GM19239 (cell line): ENCODE measurements around the gene STRIP1.

Source experiments
- DNase-seq: peaks from one replicate; pipeline ENCODE4 v3.0.0; 2011; ENCODE audit warnings: low spot score; ENCODE audit not compliant: insufficient read length
- FAIRE-seq: peaks from 2 replicates; lab custom pipeline; 2011; peaks lifted over from hg19 to GRCh38; lab: Jason Lieb, UNC

STRIP1 gene, protein sequence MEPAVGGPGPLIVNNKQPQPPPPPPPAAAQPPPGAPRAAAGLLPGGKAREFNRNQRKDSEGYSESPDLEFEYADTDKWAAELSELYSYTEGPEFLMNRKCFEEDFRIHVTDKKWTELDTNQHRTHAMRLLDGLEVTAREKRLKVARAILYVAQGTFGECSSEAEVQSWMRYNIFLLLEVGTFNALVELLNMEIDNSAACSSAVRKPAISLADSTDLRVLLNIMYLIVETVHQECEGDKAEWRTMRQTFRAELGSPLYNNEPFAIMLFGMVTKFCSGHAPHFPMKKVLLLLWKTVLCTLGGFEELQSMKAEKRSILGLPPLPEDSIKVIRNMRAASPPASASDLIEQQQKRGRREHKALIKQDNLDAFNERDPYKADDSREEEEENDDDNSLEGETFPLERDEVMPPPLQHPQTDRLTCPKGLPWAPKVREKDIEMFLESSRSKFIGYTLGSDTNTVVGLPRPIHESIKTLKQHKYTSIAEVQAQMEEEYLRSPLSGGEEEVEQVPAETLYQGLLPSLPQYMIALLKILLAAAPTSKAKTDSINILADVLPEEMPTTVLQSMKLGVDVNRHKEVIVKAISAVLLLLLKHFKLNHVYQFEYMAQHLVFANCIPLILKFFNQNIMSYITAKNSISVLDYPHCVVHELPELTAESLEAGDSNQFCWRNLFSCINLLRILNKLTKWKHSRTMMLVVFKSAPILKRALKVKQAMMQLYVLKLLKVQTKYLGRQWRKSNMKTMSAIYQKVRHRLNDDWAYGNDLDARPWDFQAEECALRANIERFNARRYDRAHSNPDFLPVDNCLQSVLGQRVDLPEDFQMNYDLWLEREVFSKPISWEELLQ

DNA sequence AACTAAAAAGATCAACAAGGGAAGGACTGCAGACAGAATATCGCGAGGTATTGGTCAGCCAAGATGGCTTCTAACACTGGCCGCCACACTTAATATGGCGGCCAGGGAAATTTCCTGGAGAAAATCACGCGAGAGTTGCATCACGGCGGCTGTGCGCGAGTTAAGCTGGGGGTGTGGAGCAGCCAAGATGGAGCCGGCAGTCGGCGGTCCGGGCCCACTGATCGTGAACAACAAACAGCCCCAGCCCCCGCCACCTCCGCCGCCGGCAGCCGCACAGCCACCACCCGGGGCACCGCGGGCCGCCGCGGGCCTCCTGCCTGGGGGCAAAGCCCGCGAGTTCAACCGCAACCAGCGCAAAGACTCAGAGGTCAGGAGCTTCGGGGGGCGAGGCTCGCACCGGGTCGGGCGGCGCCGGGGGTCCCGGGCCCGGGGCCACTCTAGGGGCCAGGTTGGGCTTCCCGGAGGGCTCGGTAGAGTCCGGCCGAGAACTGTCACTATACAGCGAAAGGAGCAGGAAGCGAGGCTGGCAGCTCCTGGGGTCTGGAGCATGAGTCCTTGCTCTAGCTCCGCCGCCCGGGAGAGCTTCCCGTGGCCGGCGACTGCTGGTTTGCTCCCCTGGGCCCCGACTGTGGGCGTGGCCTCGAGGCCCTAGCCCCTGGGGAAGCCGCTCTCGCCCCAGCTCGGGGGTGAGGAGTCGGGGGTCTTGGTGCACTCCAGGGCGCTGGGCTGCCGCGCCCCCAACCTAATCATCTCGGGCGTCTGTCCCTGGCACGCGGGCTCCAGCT lies at the start of gene STRIP1:
STRIP1 (plus strand) TSS at position 174 of the 785 bp plus-strand sequence; CDS start at position 188, 14 bp downstream.
- DNase-seq (peak; percentile 81), FAIRE-seq (peak; percentile 90)

GRCh38 chr1:109985247-109986053 lies 49.0 kb upstream of the STRIP1 start:
- FAIRE-seq = peak; percentile 72
- no peak for DNase-seq

- no peak for FAIRE-seq
- DNase-seq = no peak
These were observed 48.4 kb upstream of the STRIP1 start for GRCh38 chr1:109986054-109986444.

DNA sequence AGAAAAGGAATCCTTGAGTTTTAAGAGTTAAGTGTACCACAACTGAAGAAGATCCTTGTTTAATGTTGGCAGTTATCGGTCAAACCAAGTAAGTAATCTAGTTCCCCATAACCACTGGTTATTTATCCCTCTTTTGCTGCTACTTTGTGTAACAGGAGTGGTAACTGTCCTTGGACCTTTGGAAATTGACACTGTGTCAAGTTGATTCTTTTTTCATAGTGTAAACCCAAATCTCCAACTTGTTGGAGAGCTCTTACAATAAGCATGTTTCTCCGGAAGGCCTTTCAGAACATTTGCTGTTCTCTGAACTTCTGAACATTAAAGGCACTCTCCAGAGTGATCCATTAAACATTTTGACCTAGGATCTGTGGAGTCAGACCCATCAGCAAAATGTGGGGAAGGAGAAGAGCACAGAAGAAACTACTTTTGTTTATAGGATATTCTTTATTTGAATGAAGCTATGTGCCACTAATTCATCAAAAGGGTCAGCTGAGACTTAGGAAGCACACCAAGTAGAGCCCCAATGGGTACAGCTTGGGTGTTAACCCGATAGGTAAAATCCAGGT lies 46.0 kb upstream of the STRIP1 start:
- FAIRE-seq (no peak), DNase-seq (no peak)

DNA sequence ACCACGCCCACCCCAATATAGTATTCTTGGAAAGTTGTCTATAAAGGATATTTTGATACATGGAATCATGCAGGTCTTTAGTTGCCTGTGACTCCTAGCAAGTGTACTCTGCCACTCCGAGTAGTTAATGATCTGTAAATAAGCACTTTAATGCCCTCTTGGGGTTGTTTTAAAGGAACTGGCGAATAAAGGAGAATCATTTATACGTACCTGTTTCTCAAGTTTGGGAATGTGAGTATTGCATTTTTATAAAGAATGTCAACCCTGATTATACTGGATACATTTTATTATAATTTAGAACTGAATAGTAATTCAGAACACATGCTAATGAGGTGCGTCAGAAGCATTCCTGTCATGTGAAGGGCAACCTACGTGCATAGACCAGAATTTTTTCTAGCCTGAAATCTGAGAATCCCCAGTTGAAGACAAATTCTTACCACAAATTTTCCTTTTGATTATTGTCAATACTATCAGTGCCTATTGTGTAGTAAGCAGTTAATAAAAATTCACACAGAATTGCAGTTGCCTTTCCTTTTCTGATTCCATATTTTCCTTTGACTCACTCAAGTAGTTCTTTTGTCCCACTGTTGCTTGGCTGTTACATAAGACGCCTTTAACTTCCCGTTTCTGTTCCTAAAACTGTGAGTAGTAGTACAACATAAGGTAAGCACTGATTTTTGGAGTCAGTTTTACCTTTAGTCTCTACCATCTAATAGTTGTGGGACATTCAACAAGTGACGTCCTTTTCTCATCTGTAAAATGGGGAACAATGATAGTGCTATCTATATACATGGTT lies 44.7 kb upstream of the STRIP1 start:
- DNase-seq (no peak), FAIRE-seq (no peak)

GRCh38 chr1:109990302-109990653 lies 44.1 kb upstream of the STRIP1 start:
- FAIRE-seq (no peak), DNase-seq (no peak)

DNA sequence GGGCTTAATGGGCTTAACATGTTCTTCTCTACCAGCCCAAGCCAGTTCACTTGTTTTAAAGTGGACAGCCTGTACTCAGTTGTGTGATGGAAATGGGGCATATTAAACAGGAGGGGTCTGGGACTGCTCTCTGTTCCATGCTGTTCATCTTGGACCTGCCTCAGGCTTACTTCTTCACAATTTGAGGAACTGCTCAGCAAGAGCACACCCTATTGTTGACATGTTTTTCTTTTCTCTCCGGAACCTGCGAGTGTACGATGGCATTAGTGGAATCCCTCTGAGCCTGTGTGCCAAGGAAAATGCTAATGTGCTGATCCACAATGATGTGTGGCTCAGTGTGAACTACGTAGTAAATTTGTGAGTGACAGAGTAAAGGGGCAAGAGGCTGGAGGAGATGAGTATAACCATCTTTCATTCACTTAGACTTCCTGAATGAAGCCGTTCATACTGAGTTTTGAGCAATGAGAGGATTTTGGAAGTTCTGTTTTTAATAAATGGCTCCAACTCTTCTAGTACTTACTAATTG lies 43.0 kb upstream of the STRIP1 start:
- no peak for FAIRE-seq

GRCh38 chr1:109993885-109994284 lies 40.5 kb upstream of the STRIP1 start:
- FAIRE-seq (no peak), DNase-seq (no peak)

More for the DNA sequence above, 43.0 kb upstream of the STRIP1 start:
- DNase-seq = no peak

DNA sequence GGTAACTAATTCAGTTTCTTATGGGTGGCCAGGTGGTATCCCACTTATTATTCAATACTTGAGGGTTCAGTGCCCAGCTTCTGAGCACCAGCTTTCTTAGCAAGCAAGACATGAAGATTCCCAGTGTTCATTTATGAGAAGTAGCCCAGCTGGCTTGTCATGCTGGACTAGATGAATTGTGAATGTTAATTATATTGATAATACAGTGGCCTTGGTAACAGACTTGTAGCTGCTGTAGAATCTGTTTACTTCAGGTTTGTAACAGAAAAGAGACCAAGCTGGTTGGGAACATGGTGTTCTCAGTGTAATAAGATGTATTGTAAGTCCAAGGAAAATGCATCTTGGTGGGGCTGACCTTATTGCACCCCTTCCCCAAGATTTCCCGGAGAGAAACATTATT lies 39.8 kb upstream of the STRIP1 start:
- FAIRE-seq (no peak), DNase-seq (no peak)

DNA sequence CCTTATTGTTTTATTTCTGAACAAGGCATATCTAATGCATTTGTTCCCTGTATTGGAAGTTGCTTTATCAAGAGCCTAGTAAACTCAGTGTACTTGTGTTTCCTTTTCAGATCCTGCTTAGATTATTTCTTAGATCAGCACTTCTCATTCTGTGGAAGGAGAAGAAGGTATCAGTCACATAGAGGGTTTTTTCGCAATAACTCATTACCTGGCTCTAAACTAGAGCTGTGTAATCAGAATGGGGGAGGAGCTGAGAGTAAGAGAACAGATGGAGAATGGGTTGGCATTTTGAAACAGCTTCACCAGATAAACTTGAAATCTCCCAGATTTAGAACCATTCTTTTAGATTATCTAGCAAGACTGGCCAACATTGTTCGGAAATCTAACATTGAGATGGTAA lies 38.9 kb upstream of the STRIP1 start:
- FAIRE-seq (no peak), DNase-seq (no peak)

DNA sequence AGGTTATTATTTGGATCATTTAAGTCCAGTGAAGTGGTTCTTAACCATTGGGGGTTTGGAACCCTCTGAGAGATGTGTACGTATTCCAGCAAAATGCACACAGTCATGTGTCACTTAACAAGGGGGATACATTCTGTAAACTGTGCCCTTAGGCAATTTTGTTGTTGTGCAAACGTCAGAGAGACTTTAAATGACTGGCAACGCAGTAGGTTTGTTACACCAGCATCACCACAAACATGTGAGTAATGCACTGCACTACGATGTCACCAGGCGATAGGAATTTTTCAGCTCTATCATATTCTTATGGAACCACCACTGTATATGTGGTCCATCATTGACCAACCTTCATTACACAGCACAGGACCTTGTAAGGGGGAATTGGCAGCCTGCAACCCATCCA lies 37.9 kb upstream of the STRIP1 start:
- FAIRE-seq = no peak
- no peak for DNase-seq

DNA sequence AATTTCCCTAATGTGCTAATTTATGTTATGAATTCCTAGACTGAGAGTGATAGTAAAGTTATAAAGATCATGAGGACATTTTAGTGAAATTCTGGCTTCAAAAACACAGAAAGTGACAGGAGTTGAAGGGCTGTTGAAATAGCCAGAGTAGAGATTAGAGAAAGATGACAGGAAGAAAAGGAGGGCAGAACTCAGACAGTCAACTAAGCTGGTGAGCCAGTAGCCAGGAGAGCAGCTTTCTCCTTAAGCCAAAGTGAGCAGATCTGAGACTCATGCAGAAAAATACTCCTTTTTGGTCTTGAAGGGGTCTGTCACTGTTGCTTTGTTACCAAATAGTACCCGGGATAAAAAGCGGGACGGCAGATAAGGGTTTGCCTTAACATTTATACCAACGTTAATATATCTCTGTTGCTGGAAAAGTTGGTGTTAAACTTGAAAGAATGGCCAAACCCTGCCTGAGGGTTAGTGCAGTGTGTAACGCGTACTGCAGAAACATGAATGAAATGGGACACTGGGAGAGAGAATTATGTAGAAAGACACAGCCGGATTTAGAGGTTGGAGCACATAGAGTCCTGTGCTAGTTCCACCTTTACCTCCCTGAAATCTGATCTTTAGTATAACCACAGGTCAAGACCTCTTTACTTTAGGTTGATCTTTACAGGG lies 37.1 kb upstream of the STRIP1 start:
- no peak for FAIRE-seq
- DNase-seq = no peak

DNA sequence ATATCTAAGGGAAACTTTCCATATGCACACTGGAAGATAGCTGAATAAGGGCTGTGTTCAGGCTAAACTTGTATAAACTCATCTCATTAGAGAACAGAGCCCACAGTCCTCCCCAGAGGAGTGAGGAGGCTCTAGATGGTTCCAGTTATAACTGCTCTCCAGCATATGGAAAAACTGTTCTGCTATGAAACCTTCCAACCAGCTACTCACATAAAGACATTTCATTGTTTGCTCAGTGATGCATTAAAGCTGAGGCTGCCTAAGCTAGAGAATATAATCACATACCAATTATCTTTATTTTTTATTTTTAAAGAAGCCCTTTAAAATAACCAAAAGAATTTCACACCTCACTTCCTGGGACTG lies 36.6 kb upstream of the STRIP1 start:
- FAIRE-seq (no peak), DNase-seq (no peak)

DNA sequence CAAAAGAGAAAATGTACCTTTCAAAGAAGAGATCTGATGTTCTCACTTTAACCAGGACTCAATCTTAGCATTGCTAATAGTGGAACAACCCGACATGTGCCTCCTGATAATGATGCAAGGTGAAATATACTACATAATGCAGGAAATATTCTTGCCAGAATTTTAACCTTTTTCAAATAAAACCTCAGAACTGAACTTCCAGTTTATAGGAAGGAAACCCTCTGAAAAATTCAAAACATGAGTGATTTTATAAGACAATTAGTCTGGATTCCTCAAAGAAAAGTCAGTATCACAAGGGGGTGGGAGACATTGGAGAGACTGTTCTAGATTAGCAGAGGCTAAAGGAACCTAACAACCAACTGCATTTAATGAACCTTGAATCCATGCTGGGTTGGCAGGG lies 31.7 kb upstream of the STRIP1 start:
- FAIRE-seq (no peak), DNase-seq (no peak)

- peak; percentile 28 for DNase-seq
- peak; percentile 89 for FAIRE-seq
These were observed 30.5 kb upstream of the STRIP1 start for GRCh38 chr1:110003747-110004428.

- DNase-seq = no peak
- peak; percentile 63 for FAIRE-seq
These were observed 29.8 kb upstream of the STRIP1 start for GRCh38 chr1:110004583-110004982.

DNA sequence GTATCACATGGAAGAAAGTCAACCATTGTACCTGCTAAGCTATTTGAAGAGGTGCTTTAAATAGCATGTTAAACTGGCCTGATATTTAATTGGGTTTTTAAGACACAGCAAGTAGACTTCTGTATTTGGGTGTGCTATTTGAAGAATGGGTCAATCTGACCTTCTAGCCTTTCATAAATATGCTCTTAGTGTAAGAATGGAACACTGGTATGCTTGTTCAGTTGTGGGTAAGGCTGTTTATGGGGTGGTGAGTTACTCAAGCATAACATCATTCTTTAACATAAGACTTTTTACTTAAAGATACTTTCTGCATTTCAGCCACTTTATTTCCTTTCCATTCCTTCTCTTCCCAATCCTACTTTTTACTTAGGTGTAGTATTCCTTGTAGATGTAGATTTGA lies 28.5 kb upstream of the STRIP1 start:
- no peak for DNase-seq
- peak; percentile 28 for FAIRE-seq

GRCh38 chr1:110006516-110006915 lies 27.9 kb upstream of the STRIP1 start:
- no peak for FAIRE-seq
- DNase-seq = no peak
